ENCODE results near the gene TENM3. TPM values are rescaled to one million over a fixed set of nuclear protein-coding genes. Genes with fewer than 3 reads are reported as not detected.

TENM3 gene
- total RNA-seq, 2 experiments from 2014 or later: not detected

DNA sequence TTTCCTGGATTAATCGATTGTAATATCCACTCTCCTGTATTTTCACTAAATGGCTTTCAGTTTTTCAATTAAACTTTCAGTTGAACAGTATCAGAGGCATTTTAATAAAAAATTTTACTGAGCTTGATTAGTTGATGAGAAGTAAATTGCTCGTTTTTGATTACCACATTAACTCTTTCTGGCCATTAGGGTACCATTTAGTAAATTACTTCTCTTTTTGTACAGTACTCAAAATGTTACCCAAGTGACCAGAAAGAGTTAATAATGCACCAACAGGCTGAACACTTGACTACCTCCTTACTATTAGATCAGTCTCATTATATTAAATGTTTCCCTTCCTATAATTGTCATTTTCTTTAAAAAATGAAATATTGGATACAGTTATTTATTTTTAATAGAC, 289.2 kb downstream of the TENM3 start:
- Histone ChIP-seq H3K4me3 (ENCODE audit: low read length) (no peak overlapping the region), H3K9me3 (ENCODE audit: control insufficient read depth in 1 of 2, insufficient read depth in 1 of 2, low read length in 2 of 2) (no peaks in the 10 kb centered on the region), H3K27ac (ENCODE audit: low read depth in 1 of 2, low read length in 2 of 2) (no peak overlapping the region), H3K4me1 (ENCODE audit: insufficient read depth, low read length) (no peaks in the 10 kb centered on the region), H3K27me3 (ENCODE audit: control insufficient read depth in 1 of 2, insufficient read depth in 2 of 2, low read length in 2 of 2) (no peaks in the 10 kb centered on the region), H3K36me3 (ENCODE audit: insufficient read depth, low read length) (no peaks in the 10 kb centered on the region)
- H3K27me3 Mint-ChIP-seq: peaks cover 6% of the 10 kb centered on the region
- no peak overlapping the region for H3K27ac Mint-ChIP-seq
- TF ChIP-seq, protein P1, sequence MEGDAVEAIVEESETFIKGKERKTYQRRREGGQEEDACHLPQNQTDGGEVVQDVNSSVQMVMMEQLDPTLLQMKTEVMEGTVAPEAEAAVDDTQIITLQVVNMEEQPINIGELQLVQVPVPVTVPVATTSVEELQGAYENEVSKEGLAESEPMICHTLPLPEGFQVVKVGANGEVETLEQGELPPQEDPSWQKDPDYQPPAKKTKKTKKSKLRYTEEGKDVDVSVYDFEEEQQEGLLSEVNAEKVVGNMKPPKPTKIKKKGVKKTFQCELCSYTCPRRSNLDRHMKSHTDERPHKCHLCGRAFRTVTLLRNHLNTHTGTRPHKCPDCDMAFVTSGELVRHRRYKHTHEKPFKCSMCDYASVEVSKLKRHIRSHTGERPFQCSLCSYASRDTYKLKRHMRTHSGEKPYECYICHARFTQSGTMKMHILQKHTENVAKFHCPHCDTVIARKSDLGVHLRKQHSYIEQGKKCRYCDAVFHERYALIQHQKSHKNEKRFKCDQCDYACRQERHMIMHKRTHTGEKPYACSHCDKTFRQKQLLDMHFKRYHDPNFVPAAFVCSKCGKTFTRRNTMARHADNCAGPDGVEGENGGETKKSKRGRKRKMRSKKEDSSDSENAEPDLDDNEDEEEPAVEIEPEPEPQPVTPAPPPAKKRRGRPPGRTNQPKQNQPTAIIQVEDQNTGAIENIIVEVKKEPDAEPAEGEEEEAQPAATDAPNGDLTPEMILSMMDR (IDR thresholded peaks at IDR 0.05): no peak
- no peaks in the 10 kb centered on the region for H3K4me1 Mint-ChIP-seq (ENCODE audit: low read depth)
- H3K9me3 Mint-ChIP-seq: no peaks in the 10 kb centered on the region
- no peaks in the 10 kb centered on the region for H3K36me3 Mint-ChIP-seq (ENCODE audit: low read depth)
- POLR2A ChIA-PET: no interaction called here
- ATAC-seq (ENCODE audit: poor library complexity) (no peak), DNase-seq (no peak)
- H3K4me3 Mint-ChIP-seq: no peak overlapping the region
- intact Hi-C loops (cut with DNase I, micrococcal nuclease): no loop called here
- CTCF ChIA-PET: interaction anchor here (0.7 kb wide), 1 partner anchor 15 kb away, joined by 3 read pairs; no protein-coding TSS in a partner anchor

DNA sequence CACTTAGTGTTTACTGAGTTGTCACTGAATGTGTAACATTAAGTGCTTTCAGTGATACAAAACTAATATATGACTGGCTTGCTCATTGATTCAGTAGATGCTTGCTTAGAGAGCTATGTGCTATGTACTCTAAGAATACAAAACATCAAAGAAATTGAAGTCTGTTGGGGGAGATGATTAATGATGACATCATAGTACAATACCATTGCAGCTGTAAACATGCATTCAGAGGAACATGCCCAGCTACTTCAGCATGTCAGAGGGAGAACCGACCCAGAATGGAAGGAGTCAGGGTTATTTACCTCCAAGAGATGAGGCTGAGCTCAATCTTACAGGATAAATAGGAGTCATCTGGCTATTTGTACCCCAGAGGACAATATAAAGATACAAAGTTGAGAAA, 290.8 kb downstream of the TENM3 start:
- H3K4me1 Mint-ChIP-seq (ENCODE audit: low read depth): no peaks in the 10 kb centered on the region
- no peaks in the 10 kb centered on the region for H3K4me1 ChIP-seq (ENCODE audit: insufficient read depth, low read length)
- H3K36me3 Mint-ChIP-seq (ENCODE audit: low read depth): no peaks in the 10 kb centered on the region
- no peaks in the 10 kb centered on the region for H3K36me3 ChIP-seq (ENCODE audit: insufficient read depth, low read length)
- ChIA-PET POLR2A (no interaction called here), CTCF (no interaction called here)
- H3K27me3 ChIP-seq (ENCODE audit: control insufficient read depth in 1 of 2, insufficient read depth in 2 of 2, low read length in 2 of 2): no peaks in the 10 kb centered on the region
- H3K9me3 Mint-ChIP-seq: no peaks in the 10 kb centered on the region
- no peak overlapping the region for H3K4me3 ChIP-seq (ENCODE audit: low read length)
- no peak overlapping the region for H3K4me3 Mint-ChIP-seq
- ATAC-seq (ENCODE audit: poor library complexity) (no peak), DNase-seq (no peak)
- TF ChIP-seq, protein P1 (IDR thresholded peaks at IDR 0.05): no peak
- H3K27ac Mint-ChIP-seq: no peak overlapping the region
- H3K27me3 Mint-ChIP-seq: peaks cover 6% of the 10 kb centered on the region
- intact Hi-C loops (cut with DNase I, micrococcal nuclease): no loop called here
- H3K9me3 ChIP-seq (ENCODE audit: control insufficient read depth in 1 of 2, insufficient read depth in 1 of 2, low read length in 2 of 2): no peaks in the 10 kb centered on the region
- no peak overlapping the region for H3K27ac ChIP-seq (ENCODE audit: low read depth in 1 of 2, low read length in 2 of 2)

DNA sequence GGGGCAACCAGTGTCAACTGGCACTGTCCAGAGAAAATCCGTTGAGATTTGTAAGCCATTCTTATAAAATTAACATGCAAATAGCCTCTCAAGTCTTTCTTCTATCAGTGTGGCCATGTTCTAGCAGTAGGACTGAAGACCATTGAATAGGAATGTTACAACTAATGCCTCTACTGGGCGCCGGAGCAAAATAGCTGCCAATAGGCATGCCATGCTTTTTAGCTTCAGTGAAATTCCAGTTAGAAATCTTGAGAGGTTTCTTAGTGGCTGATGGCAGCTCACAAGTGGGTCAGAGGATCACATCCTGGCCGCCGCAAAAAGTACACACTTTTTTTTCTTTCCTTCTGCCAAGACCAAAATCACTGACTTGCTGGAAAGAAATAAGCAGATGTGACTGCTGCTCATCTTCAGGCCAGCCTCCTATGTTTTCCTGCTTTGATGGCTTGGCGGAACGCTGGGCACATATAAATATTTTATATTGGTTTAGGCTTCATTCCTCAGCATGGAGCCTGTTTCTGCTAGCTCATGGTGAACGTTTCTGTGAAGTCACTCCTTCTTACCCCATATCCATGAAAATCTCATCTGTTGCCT, 293.1 kb downstream of the TENM3 start:
- Mint-ChIP-seq H3K4me3 (no peak overlapping the region), H3K9me3 (no peaks in the 10 kb centered on the region), H3K36me3 (ENCODE audit: low read depth) (no peaks in the 10 kb centered on the region), H3K27ac (no peak overlapping the region), H3K4me1 (ENCODE audit: low read depth) (no peaks in the 10 kb centered on the region), H3K27me3 (no peaks in the 10 kb centered on the region)
- Histone ChIP-seq H3K27me3 (ENCODE audit: control insufficient read depth in 1 of 2, insufficient read depth in 2 of 2, low read length in 2 of 2) (no peaks in the 10 kb centered on the region), H3K9me3 (ENCODE audit: control insufficient read depth in 1 of 2, insufficient read depth in 1 of 2, low read length in 2 of 2) (no peaks in the 10 kb centered on the region), H3K4me3 (ENCODE audit: low read length) (no peak overlapping the region), H3K27ac (ENCODE audit: low read depth in 1 of 2, low read length in 2 of 2) (no peak overlapping the region), H3K36me3 (ENCODE audit: insufficient read depth, low read length) (no peaks in the 10 kb centered on the region), H3K4me1 (ENCODE audit: insufficient read depth, low read length) (no peaks in the 10 kb centered on the region)
- DNase-seq (no peak), ATAC-seq (ENCODE audit: poor library complexity) (no peak)
- intact Hi-C loops (cut with DNase I, micrococcal nuclease): no loop called here
- ChIA-PET CTCF (no interaction called here), POLR2A (no interaction called here)
- TF ChIP-seq, protein P1 (IDR thresholded peaks at IDR 0.05): no peak
